HL-60 (cell line): Measurements from ENCODE around the gene RHOD.

Source experiments
- DNase-seq, 2 experiments: peaks; one replicate each; pipeline ENCODE4 v3.0.0-alpha.2; 2010 to 2020; ENCODE audit warnings: low read depth in 1 of 2, low spot score in 1 of 2
- H3K27ac ChIP-seq: fragments of 250-450 bp; sonication (Bioruptor Pico); replicated peaks from 2 replicates; pipeline ENCODE4 v1.5.1; 2020; ENCODE audit warnings: mild to moderate bottlenecking, moderate library complexity
- H3K27me3 ChIP-seq: fragments of 250-450 bp; sonication (Bioruptor Pico); 2 replicates; pipeline ENCODE4 v1.5.1; 2021; ENCODE audit warnings: mild to moderate bottlenecking, moderate library complexity; ENCODE audit not compliant: insufficient read depth, poor library complexity, severe bottlenecking
- H3K4me3 ChIP-seq: replicated peaks from 2 replicates; pipeline ENCODE4 v1.5.1; 2011; ENCODE audit warnings: mild to moderate bottlenecking, control low read depth, low read length; ENCODE audit not compliant: insufficient read depth
- CTCF ChIP-seq: IDR thresholded peaks from one replicate; pipeline ENCODE4 v1.5.1; 2011; ENCODE audit warnings: low read length, control low read depth, inconsistent platforms; ENCODE audit not compliant: insufficient read depth
- GABPA ChIP-seq: IDR thresholded peaks from 2 replicates; pipeline ENCODE4 v1.6.1; 2012; ENCODE audit warnings: low read depth
- POLR2AphosphoS5 ChIP-seq: IDR thresholded peaks from 2 replicates; pipeline ENCODE4 v1.6.1; 2012; ENCODE audit warnings: low read depth
- REST ChIP-seq: IDR thresholded peaks from 2 replicates; pipeline ENCODE4 v1.6.1; 2012; ENCODE audit warnings: low read depth; ENCODE audit not compliant: insufficient replicate concordance
- SPI1 ChIP-seq: IDR thresholded peaks from 2 replicates; pipeline ENCODE4 v1.6.1; 2012; ENCODE audit warnings: low read depth, mild to moderate bottlenecking, borderline replicate concordance

The RHOD gene

GRCh38 chr11:67071420-67072284, 15.0 kb downstream of the RHOD start:
- no peak for TF ChIP-seq GABPA
- TF ChIP-seq CTCF, result peak; percentile 73
- TF ChIP-seq SPI1, result no peak
- no peak for TF ChIP-seq POLR2AphosphoS5
- Histone ChIP-seq H3K27me3 (no peaks in the 10 kb centered on the region), H3K27ac (no peak overlapping the region), H3K4me3 (peak overlapping the region; percentile 19; the same call in 1 of the 2 replicates)
- DNase-seq, result peak; percentile 35 to 58

GRCh38 chr11:67072295-67072694, 15.6 kb downstream of the RHOD start:
- Histone ChIP-seq H3K27me3 (no peaks in the 10 kb centered on the region), H3K4me3 (no peak overlapping the region), H3K27ac (no peak overlapping the region)
- no peak for TF ChIP-seq REST
- no peak for TF ChIP-seq GABPA
- TF ChIP-seq CTCF, result no peak
- no peak for TF ChIP-seq POLR2AphosphoS5
- no peak for TF ChIP-seq SPI1
- DNase-seq, result no peak

- Histone ChIP-seq H3K4me3 (no peak overlapping the region), H3K27ac (no peak overlapping the region), H3K27me3 (no peaks in the 10 kb centered on the region)
- DNase-seq, result no peak
- no peak for TF ChIP-seq CTCF
These were observed 17.3 kb downstream of the RHOD start for GRCh38 chr11:67073908-67074307.

GRCh38 chr11:67076202-67076601, 19.6 kb downstream of the RHOD start:
- H3K27me3 ChIP-seq, result no peaks in the 10 kb centered on the region
- no peak overlapping the region for H3K4me3 ChIP-seq
- H3K27ac ChIP-seq, result no peak overlapping the region
- TF ChIP-seq REST, result no peak
- no peak for TF ChIP-seq GABPA
- TF ChIP-seq SPI1, result no peak
- no peak for TF ChIP-seq POLR2AphosphoS5
- TF ChIP-seq CTCF, result no peak
- no peak for DNase-seq
